Mucosa of descending colon (tissue), 3 donors: ENCODE data around the gene P4HA1. TPM values are rescaled to one million over a fixed set of nuclear protein-coding genes. Genes with fewer than 3 reads are reported as not detected.
"Not testable (repeated sequence)": the region's sequence is repeated elsewhere in the genome, so short reads cannot be mapped to it uniquely, and the experiment has no call there.

ENCODE experiments used
- ATAC-seq: fragments of 200-7000 bp; cut with Tn5 transposase; one replicate; pipeline ENCODE4 v1.9.1; 2020; ENCODE audit warnings: mild to moderate bottlenecking, moderate library complexity
- DNase-seq, 3 donors: peaks; one replicate each; pipeline ENCODE4 v3.0.0-alpha.2; 2020
- H3K36me3 ChIP-seq: fragments of 200-600 bp; one replicate; pipeline ENCODE4 v1.8.0; 2021; ENCODE audit warnings: low read depth, mild to moderate bottlenecking
- H3K4me1 ChIP-seq: fragments of 200-600 bp; one replicate; pipeline ENCODE4 v1.8.0; 2021; ENCODE audit warnings: low read depth, mild to moderate bottlenecking
- H3K4me3 ChIP-seq: fragments of 200-600 bp; one replicate; pipeline ENCODE4 v1.8.0; 2021; ENCODE audit warnings: mild to moderate bottlenecking
- H3K9me3 ChIP-seq: fragments of 200-600 bp; one replicate; pipeline ENCODE4 v1.8.0; 2021; ENCODE audit warnings: mild to moderate bottlenecking
- intact Hi-C, 2 donors: fragments of 100-400 bp; cut with DNase I in 1 of 2; cut with micrococcal nuclease in 1 of 2; formaldehyde crosslinking; loops; one replicate each; pipeline versions ENCODE4 v1.11.0 to v1.11.1; 2022; cut with DNase I, micrococcal nuclease
- total RNA-seq, 3 donors: library from RNA; stranded (reverse); fragmentation: NEBNext Ultra II Directional in 2 of 3; extraction: Animal tissue kit (Norgen Biotek cat#: 25700) in 2 of 3; gene quantifications; one replicate each; pipeline versions ENCODE4 v1.2.1 to v1.2.4, GENCODE V29; 2021 to 2023
- TF ChIP-seq, protein P1 (sequence below): fragments of 200-600 bp; IDR thresholded peaks from one replicate; pipeline ENCODE4 v1.8.0; 2022; ENCODE audit warnings: antibody characterized with exemption, mild to moderate bottlenecking
- donor health status: DM: no; HTN: no; CAD: no; lungs with moderate emphysema.
- donor health status: DM: no; HTN: no; CAD: no.
- donor health status: DM: no; HTN: yes; CAD: no.

Gene P4HA1
- total RNA-seq, 3 donors from 2014 or later: 21.0 to 26.1 (median 26.0) TPM

DNA sequence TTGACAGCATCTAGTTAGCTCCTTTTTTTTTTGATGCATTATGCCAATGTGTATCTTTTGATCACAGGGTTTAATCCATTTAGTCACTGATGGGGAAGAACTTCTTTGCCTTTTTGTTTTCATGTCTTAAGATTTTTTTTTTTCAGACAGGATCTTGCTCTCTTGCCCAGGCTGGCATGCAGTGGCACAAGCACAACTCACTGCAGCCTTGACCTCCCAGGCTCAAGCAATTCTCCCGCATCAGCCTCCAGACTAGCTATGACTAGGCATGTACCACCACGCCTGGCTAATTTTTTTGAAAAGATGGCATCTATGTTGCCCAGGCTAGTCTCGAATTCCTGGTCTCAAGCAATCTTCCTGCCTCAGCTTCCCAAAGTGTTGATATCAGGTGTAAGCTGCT is 95.7 kb downstream of the P4HA1 start:
- Histone ChIP-seq H3K4me3 (no peak overlapping the region), H3K9me3 (no peaks in the 10 kb centered on the region), H3K36me3 (no peaks in the 10 kb centered on the region), H3K4me1 (no peaks in the 10 kb centered on the region)
- intact Hi-C loops: no loop called here
- DNase-seq (no peak), ATAC-seq (no peak)
- TF ChIP-seq, protein P1, sequence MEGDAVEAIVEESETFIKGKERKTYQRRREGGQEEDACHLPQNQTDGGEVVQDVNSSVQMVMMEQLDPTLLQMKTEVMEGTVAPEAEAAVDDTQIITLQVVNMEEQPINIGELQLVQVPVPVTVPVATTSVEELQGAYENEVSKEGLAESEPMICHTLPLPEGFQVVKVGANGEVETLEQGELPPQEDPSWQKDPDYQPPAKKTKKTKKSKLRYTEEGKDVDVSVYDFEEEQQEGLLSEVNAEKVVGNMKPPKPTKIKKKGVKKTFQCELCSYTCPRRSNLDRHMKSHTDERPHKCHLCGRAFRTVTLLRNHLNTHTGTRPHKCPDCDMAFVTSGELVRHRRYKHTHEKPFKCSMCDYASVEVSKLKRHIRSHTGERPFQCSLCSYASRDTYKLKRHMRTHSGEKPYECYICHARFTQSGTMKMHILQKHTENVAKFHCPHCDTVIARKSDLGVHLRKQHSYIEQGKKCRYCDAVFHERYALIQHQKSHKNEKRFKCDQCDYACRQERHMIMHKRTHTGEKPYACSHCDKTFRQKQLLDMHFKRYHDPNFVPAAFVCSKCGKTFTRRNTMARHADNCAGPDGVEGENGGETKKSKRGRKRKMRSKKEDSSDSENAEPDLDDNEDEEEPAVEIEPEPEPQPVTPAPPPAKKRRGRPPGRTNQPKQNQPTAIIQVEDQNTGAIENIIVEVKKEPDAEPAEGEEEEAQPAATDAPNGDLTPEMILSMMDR: no peak

DNA sequence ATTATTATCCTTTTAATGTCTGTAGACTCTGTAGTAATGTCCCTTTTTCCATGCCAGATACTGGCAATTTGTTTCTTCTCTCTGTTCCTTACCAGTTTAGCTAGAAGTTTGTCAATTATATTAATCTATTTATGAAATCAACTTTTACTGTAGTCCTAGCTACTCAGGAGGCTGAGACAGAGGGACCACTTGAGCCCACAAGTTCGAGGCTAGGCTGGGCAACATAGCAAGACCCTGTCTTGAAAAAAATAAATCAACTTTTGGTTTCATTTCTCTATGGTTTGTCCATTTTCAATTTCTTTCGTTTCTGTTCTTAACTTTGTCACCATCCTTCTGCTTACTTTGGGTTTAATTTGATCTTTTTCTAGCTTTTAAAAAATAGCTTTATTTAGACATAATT is 99.6 kb downstream of the P4HA1 start:
- Histone ChIP-seq H3K9me3 (no peaks in the 10 kb centered on the region), H3K4me1 (no peaks in the 10 kb centered on the region), H3K36me3 (no peaks in the 10 kb centered on the region), H3K4me3 (no peak overlapping the region)
- intact Hi-C loops: no loop called here
- no peak for ATAC-seq
- DNase-seq: no peak
- TF ChIP-seq, protein P1: no peak

DNA sequence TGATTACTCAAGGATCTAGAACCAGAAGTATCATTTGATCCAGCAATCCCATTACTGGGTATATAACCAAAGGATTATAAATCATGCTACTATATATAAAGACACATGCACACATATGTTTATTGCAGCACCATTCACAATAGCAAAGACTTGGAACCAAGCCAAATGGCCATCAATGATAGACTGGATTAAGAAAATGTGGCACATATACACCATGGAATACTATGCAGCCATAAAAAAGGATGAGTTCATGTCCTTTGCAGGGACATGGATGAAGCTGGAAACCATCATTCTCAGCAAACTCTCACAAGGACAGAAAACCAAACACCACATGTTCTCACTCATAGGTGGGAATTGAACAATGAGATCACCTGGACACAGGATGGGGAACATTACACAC is 101.2 kb downstream of the P4HA1 start:
- H3K4me3 ChIP-seq, ATAC-seq, H3K36me3 ChIP-seq, H3K4me1 ChIP-seq, intact Hi-C loops, DNase-seq, H3K9me3 ChIP-seq: not testable (repeated sequence)

DNA sequence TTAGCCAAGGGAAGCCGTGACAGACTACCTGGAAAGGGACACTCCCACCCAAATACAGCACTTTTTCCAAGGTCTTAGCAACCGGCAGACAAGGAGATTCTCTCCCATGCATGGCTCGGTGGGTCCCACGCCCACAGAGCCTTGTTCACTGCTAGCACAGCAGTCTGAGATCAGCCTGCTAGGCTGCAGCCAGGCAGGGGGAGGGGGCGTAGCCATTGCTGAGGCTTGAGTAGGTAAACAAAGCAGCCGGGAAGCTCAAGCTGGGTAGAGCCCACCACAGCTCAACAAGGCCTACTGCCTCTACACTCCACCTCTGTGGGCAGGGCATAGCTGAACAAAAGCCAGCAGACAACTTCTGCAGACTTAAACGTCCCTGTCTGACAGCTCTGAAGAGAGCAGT is 106.9 kb downstream of the P4HA1 start:
- H3K36me3 ChIP-seq, intact Hi-C loops, DNase-seq, ATAC-seq, H3K4me1 ChIP-seq, H3K9me3 ChIP-seq, H3K4me3 ChIP-seq: not testable (repeated sequence)

DNA sequence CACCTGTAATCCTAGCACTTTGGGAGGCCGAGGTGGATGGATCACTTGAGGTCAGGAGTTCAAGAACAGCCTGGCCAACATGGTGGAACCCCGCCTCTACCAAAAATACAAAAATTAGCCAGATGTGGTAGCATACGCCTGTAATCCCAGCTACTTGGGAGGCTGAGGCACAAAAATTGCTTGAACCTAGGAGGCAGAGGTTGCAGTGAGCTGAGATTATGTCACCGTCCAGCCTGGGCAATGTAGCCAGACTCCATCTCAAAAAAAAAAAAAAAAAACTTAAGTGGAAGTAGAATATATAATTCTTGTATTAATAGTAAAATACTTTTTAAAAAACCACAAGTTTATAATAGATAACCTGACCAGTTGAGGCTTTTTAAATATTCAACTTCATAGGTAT is 112.0 kb downstream of the P4HA1 start:
- H3K9me3 ChIP-seq, H3K4me1 ChIP-seq, DNase-seq, H3K36me3 ChIP-seq, intact Hi-C loops, H3K4me3 ChIP-seq, ATAC-seq: not testable (repeated sequence)

DNA sequence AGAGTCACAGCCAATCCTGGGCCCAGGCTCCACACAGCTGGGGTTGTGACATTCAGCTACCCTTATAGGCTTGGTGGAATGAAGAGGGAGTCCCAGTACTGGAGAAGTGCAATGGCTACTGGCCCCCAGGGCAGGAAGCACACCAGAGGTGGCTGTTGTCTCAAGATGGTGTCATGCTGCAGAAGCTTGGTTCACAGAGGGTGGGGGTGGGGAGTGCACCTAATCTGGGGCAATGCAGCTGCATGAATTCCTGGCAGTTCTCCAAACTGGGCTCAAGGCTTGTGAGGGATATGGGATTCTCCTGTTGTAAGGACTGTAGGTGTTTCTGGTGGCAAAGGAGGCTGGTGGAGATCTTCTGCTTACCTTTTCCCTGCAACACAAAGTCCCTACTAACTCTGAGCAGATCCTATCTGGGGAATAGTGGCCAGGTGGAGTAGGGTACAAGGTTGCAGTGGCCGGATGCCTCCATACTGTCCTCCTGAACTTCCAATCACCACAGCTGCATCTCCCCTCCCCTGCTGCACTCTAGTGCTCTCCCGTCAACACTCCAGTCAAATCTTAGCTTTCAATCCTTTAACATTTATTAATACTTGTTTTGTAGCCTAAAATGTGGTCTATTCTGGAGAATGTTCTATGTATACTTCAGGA is 114.7 kb downstream of the P4HA1 start:
- intact Hi-C loops: no loop called here
- H3K9me3 ChIP-seq: peaks cover 32% of the 10 kb centered on the region
- H3K4me1 ChIP-seq: no peaks in the 10 kb centered on the region
- H3K36me3 ChIP-seq: no peaks in the 10 kb centered on the region
- TF ChIP-seq, protein P1: no peak
- H3K4me3 ChIP-seq: no peak overlapping the region
- DNase-seq (no peak), ATAC-seq (no peak)

DNA sequence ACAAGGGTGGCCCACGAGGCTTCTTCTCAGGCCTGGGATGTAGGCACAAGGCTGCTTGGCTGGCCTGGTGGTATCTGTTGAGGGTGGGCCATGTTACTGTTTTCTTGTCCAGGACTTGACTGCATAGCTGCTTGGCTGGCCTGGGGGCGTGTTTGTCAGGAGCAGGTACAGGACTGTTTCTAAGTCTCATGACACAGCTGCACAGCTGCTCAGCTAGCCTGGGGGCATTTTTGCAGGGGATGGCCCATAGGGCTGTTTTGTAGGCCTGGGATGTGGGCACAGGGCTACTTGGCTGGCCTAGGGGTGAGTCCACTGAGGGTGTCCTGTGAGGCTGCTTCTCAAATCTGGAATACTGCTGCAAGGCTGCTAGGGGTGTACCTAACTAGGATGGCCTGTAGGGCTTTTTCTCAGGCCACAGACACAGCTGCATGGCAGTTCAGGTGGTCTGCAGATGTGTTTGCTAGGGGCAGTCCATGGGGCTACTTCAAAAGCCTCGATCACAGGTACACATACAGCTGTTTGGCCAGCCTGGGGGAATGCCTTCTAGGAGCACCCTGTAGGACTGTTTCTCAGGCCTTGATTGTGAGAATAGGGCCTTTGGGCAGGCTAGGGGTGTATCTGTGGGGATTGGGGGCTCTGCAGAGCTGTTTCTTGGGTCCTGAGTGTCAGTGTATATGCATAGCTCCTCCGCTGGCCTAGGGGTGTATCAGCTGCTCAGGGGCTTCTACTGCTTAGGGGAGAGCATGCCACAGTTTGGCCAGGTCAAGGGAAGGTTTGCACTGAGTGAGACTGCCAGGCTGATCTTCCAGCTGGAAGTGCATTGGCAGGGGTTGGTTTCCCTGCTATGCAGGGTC is 115.4 kb downstream of the P4HA1 start:
- no peaks in the 10 kb centered on the region for H3K36me3 ChIP-seq
- intact Hi-C loops: no loop called here
- no peaks in the 10 kb centered on the region for H3K4me1 ChIP-seq
- TF ChIP-seq, protein P1: no peak
- no peak for DNase-seq
- no peak for ATAC-seq
- H3K4me3 ChIP-seq: no peak overlapping the region
- peaks cover 39% of the 10 kb centered on the region for H3K9me3 ChIP-seq
